Transverse colon (tissue), 3 donors: ENCODE measurements around the gene GABPB1.

Source experiments
- EP300 ChIP-seq: sonication (generic); formaldehyde crosslinking; IDR thresholded peaks from one replicate; pipeline ENCODE4 v1.6.1; 2017; ENCODE audit warnings: antibody characterized with exemption, low read depth
- POLR2A ChIP-seq: fragments of 450-650 bp; IDR thresholded peaks from one replicate; pipeline ENCODE4 v1.6.1; 2016; ENCODE audit warnings: antibody characterized with exemption, mild to moderate bottlenecking, moderate library complexity
- TF ChIP-seq, protein P1 (sequence below), 5 experiments: fragments of 200-600 bp in 3 of 5; fragments of 450-650 bp in 2 of 5; sonication (generic) in 3 of 5; IDR thresholded peaks; 1 replicate in 2 of 5; 2 replicates in 3 of 5; pipeline ENCODE4 v1.5.1; 2016 to 2017; ENCODE audit warnings: antibody characterized with exemption in 5 of 5, inconsistent platforms in 3 of 5, mild to moderate bottlenecking in 2 of 5, moderate library complexity in 1 of 5

DNA sequence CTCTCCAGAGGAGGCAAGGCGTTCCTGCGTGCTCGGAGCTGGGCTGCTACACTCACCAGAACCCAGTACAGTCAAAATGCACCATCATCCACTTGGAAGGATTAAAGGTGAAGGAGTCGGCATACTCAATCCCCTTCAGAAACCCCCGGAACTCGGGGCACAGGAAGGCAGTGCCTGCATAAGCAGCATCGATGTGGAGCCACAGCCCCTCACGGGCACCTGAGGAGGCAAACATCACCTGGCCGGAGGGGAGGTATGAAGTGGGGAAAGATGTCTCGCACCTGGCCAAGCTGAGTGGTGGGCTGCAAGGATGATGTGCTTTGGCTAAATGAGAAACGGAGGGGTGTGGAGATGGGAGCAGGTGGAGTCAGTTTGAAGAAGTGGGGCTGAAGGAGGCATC lies 102.4 kb downstream of the GABPB1 start:
- TF ChIP-seq, protein P1, sequence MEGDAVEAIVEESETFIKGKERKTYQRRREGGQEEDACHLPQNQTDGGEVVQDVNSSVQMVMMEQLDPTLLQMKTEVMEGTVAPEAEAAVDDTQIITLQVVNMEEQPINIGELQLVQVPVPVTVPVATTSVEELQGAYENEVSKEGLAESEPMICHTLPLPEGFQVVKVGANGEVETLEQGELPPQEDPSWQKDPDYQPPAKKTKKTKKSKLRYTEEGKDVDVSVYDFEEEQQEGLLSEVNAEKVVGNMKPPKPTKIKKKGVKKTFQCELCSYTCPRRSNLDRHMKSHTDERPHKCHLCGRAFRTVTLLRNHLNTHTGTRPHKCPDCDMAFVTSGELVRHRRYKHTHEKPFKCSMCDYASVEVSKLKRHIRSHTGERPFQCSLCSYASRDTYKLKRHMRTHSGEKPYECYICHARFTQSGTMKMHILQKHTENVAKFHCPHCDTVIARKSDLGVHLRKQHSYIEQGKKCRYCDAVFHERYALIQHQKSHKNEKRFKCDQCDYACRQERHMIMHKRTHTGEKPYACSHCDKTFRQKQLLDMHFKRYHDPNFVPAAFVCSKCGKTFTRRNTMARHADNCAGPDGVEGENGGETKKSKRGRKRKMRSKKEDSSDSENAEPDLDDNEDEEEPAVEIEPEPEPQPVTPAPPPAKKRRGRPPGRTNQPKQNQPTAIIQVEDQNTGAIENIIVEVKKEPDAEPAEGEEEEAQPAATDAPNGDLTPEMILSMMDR (IDR thresholded peaks at IDR 0.05), result no peak
- TF ChIP-seq POLR2A (no peak), EP300 (no peak)
